GM20431 (cell line): Measurements from ENCODE around the gene PTPRN2.

Experiments
- in situ Hi-C: fragments of 300-500 bp; cut with MseI, MboI; formaldehyde crosslinking; loops from one replicate; pipeline ENCODE4 v1.15.0; 2020; ENCODE audit warnings: low sequenced_read_pairs; ENCODE audit not compliant: unreplicated experiment

PTPRN2 gene

GRCh38 chr7:158084555-158084954 is 503.1 kb downstream of the PTPRN2 start:
- in situ Hi-C loops: no loop called here

GRCh38 chr7:158083526-158084310 is 503.9 kb downstream of the PTPRN2 start:
- in situ Hi-C loops: no loop called here

- in situ Hi-C loops: no loop called here
These were observed 504.9 kb downstream of the PTPRN2 start for GRCh38 chr7:158082761-158083160.

- in situ Hi-C loops: no loop called here
These were observed 506.7 kb downstream of the PTPRN2 start for GRCh38 chr7:158080899-158081445.

GRCh38 chr7:158077934-158078910 is 509.4 kb downstream of the PTPRN2 start:
- in situ Hi-C loops: no loop called here

GRCh38 chr7:158077151-158077840 is 510.3 kb downstream of the PTPRN2 start:
- in situ Hi-C loops: no loop called here

GRCh38 chr7:158076656-158077055 is 511.0 kb downstream of the PTPRN2 start:
- in situ Hi-C loops: no loop called here

- in situ Hi-C loops: no loop called here
These were observed 511.4 kb downstream of the PTPRN2 start for GRCh38 chr7:158076215-158076614.

GRCh38 chr7:158075633-158076001 is 512.0 kb downstream of the PTPRN2 start:
- in situ Hi-C loops: no loop called here

GRCh38 chr7:158074896-158075632 is 512.6 kb downstream of the PTPRN2 start:
- in situ Hi-C loops: no loop called here

GRCh38 chr7:158073845-158074840 is 513.5 kb downstream of the PTPRN2 start:
- in situ Hi-C loops: no loop called here

GRCh38 chr7:158072991-158073730 is 514.5 kb downstream of the PTPRN2 start:
- in situ Hi-C loops: no loop called here

GRCh38 chr7:158070222-158070920 is 517.3 kb downstream of the PTPRN2 start:
- in situ Hi-C loops: no loop called here

- in situ Hi-C loops: loop anchor here (10.0 kb wide), 1 partner anchor 64 kb away; no protein-coding TSS in a partner anchor
These were observed 518.8 kb downstream of the PTPRN2 start for GRCh38 chr7:158068853-158069252.

- in situ Hi-C loops: loop anchor here (10.0 kb wide), 1 partner anchor 63 kb away; no protein-coding TSS in a partner anchor
These were observed 519.6 kb downstream of the PTPRN2 start for GRCh38 chr7:158067931-158068482.

GRCh38 chr7:158067219-158067930 is 520.2 kb downstream of the PTPRN2 start:
- in situ Hi-C loops: loop anchor here (10.0 kb wide), 1 partner anchor 63 kb away; no protein-coding TSS in a partner anchor
